NCI-H128 (cell line): ENCODE results near the gene TRPM2.

ENCODE experiments used
- DNase-seq: peaks from one replicate; lab custom pipeline; 2025; ENCODE audit not compliant: unreplicated experiment; lab: John Stamatoyannopoulos, UW

TRPM2 gene

GRCh38 chr21:44370786-44371410, 17.5 kb downstream of the TRPM2 start:
- DNase-seq = no peak

- no peak for DNase-seq
These were observed 18.2 kb downstream of the TRPM2 start for GRCh38 chr21:44371596-44371995.

DNA sequence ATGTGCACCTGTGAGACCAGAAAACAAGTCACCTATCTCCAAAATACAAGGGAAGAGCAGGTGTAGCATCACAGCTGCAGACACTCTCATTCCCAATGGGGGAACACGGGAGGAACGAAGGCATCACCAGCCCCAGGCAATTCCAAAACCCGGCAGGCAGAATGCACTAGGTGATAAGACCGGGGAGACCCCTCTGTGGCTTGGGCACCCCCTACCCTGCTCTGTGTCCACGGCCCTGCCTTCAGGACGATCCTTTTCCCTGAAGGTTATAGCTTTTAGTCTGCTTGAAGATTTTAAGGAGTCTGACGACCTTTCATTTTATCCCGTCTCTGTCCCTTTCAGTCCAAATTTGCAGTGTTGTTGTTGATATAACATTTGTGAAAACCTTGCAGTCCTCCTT, 19.2 kb downstream of the TRPM2 start:
- DNase-seq = no peak

DNA sequence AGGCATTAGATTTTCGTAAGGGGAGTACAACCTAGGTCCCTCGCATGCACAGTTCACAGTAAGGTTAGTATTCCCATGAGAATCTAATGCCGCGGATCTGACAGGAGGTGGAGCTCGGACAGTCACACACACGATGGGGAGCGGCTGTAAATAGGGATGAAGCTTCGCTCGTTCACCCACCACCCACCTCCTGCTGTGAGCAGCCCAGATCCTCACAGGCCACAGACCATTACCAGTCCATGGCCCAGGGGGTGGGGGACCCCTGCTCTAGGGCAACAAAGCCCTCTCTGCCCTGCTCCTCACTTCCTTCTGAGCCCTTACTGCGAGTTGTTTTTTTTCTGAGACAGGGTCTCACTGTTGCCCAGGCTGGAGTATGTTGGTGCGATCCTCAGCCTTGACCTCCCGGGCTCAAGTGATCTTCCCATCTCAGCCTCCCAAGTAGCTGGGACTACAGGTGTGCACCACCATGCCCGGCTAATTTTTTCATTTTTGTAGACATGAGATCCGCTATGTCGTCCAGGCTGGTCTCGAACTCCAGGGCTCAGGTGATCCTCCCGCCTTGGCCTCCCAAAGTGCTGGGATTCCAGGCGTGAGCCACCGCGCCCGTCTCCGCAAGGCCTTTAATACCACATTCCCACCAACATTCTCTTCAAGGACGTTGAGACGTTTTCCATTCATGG, 21.3 kb downstream of the TRPM2 start:
- DNase-seq = no peak

DNA sequence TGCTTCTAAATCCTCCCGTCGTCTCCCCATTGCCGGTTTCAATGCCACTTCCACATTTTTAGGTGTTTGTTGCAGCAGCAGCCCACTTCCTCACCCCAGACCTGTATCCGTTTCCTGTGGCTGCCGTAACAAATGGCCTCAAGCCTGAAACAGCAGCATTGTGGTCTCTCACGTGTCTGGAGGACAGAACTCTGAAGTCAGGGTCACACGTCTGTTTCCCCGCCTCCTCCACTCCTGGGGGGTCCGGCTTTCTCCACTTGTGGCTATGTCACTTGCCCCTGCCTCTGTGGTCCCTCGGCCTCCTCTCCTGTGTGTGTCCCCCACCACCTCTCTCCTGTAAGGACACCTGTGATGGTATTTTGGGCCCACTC, 21.8 kb downstream of the TRPM2 start:
- DNase-seq = no peak

DNA sequence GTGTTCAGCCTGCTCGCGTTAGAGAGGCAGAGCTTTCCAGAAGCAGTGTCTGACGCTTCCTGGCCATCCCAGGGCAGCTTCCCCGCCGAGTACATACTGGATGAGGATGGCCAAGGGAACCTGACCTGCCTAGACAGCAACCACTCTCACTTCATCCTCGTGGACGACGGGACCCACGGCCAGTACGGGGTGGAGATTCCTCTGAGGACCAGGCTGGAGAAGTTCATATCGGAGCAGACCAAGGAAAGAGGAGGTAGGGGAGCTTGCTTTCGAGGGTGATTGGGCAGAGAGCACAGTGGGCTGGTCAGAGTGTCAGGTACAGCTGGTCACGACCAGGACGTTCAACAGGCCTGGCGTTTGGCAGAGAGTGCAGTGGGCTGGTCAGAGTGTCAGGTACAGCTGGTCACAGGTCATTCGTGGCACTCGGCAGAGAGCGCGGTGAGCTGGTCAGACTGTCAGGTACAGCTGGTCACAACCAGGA, 22.4 kb downstream of the TRPM2 start:
- DNase-seq = no peak

DNA sequence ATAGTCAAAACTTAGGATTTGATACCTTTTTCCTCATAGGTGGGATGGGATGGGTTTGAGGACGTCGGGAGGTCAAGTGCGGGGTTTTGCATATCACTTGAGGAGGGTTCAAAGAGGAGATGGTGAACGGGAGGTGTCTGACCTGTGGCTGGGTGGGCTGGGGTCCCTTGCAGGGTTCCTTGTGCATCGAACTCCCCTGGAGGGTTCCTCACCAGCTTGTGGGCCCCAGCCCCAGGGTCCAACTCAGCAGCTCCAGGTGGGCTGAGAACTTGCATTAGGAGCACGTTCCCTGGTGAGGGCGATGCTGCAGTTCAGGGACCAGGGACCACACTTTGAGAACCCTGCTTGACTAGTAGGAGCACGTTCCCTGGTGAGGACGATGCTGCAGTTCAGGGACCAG, 23.2 kb downstream of the TRPM2 start:
- no peak for DNase-seq

GRCh38 chr21:44377201-44377921, 23.9 kb downstream of the TRPM2 start:
- no peak for DNase-seq

GRCh38 chr21:44377922-44378645, 24.7 kb downstream of the TRPM2 start:
- DNase-seq = no peak

DNA sequence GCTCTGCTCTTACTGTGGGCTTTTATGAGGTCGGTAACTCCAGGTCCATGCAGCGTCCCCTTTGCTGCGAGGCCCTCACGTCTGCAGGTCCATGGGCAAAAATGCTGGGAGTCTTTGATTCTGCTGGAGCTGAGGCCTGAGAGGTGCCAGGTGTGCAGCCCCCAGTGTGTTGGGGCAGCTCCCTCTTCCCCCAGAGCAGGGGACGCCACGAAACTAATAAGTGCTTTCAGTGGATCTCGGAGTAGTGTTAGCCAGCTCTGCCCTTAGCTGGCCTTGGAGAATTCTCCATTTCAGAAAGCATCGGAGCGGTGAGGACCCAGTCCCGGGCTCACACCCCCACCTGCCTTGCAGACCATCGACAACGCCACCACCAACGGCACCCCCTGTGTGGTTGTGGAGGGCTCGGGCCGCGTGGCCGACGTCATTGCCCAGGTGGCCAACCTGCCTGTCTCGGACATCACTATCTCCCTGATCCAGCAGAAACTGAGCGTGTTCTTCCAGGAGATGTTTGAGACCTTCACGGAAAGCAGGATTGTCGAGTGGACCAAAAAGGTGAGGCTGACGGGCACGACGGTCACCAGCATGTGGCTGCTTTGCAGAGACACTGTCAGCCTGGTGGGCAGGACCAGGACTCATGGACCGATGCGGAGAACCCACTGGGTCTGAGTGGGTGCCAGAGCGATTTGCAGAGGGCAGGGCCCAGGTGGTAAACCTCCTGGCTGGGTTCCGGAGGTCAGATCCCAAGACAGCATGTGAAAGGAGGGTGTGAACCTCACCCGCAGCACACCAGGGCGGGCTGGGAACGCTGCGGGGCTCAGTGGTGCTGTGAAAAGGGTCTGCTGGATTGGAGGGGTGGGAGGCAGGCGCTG, 25.5 kb downstream of the TRPM2 start:
- no peak for DNase-seq

- DNase-seq = no peak
These were observed 26.1 kb downstream of the TRPM2 start for GRCh38 chr21:44379515-44379848.

DNA sequence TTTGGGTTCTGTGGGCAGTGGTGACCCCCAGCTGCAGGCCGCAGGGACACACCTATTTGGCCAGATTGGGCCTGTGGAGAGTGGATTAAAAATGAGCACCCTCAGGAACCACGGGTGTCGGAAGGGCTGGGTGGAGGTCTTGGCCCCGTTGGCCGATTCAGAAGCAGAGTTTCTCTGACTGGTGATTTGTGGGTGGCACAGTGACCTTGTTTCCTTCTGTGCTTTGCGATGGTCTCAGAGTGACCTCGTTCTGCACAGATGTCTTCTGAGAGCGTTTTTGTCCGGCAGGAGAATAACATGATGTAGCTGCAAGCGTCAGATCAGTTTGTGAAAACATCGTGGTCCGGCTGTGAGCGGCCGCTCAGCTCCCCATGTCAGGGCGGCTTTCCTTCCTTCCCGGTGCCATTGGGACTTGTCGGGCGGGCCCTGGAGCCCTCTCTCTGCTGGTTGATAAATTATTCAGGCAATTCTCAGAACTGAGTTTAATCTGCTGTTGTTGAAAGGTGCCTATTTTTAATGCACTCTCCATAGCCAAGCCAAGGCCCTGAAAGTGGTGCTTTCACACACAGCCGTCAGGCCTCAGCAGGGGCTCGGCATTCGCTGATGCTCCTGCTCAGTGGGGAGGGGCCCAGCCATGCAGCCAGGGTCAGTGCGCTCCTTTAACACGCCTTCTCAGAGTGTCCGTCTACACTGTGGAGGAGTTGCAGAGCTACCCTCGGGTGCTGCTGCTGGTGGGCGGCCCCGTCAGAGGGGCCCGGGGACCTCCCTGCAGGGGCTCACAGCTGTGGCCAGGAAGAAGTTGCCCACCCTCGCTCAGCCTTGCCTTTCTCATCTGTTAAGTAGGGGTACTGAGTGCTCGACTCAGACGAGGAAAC, 26.8 kb downstream of the TRPM2 start:
- DNase-seq = no peak

DNA sequence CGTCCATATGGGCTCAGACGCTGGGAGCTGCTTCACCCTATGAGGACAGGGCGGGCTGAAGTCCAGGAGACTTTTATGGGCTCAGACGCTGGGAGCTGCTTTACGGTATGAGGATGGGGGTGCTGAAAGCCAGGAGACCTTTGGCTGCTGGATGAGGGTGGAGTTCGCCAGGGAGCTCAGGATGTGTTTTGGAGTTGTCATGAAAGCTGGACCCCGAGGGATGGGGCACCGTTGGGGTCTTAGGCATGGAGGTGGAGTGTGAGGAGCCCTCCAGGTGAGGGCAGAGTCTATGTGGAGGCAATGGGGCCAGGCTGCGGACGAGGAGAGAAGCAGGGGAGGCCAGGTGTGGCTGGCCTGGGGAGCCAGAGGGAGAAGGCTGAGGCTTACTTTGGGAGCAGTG, 27.5 kb downstream of the TRPM2 start:
- no peak for DNase-seq

- DNase-seq = no peak
These were observed 28.5 kb downstream of the TRPM2 start for GRCh38 chr21:44381874-44382273.

- DNase-seq = no peak
These were observed 29.1 kb downstream of the TRPM2 start for GRCh38 chr21:44382536-44382935.

- DNase-seq = no peak
These were observed 29.8 kb downstream of the TRPM2 start for GRCh38 chr21:44383216-44383615.

DNA sequence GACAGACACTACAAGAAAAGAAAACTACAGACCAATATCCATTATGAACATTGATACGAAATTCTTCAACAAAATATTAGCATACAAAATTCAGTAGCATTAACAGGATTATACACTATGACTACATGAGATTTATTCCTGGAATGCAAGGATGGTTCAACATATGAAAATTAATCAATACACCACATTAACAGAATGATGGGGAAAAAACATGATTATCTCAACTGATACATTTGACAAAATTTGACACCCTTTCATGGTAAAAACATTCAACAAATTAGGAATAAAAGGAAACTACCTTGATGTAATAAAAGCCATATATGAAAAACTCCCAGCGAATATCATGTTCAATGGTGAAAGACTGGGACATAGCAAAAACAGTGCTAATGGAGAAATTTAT, 31.5 kb downstream of the TRPM2 start:
- no peak for DNase-seq

DNA sequence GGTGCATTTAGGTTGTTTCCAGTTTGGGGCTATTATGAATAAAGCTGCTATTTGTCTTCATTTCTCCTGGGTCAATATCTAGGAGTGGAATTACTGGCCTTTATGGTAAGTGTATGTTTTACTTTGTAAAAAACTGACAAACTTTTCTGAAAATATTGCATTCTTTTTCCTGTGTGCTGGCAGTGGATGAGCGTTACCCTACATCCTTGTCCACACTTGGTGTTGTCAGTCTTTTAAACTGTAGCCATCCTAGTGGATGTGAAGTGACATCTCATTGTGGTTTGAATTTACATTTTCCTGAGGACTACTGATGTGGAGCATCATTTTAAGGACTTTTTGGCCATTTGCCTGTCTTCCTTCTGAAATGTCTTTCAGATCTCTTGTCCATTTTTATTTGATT, 35.9 kb downstream of the TRPM2 start:
- no peak for DNase-seq

DNA sequence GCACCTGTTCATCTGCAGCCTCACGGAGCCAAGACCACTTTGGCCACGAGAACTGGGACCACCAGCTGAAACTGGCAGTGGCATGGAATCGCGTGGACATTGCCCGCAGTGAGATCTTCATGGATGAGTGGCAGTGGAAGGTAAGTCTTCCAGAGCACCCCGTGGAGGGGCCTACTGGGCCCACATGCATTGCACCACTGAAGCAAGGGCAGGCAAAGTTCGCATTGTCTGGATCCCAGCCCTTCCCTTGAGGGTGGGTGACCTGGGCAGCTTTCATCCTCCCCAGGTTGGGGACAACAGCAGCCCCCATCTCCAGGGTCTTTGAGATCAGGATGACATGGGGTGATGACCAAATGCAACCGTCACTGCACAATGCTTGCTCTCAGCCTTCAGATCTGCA, 37.5 kb downstream of the TRPM2 start:
- DNase-seq = no peak
